Heart right ventricle (tissue), 16 donors: Measurements from ENCODE around the gene RBP2. TPM values are rescaled to one million over a fixed set of nuclear protein-coding genes. Genes with fewer than 3 reads are reported as not detected.
A peak's percentile ranks its signal among the peaks of the same experiment; 100 is the strongest.

Experiments
- ATAC-seq, 8 donors: fragments of 200-7000 bp; cut with Tn5 transposase; one replicate each; pipeline ENCODE4 v1.9.1; 2020; ENCODE audit warnings: mild to moderate bottlenecking in 8 of 8, moderate library complexity in 8 of 8, moderate number of reproducible peaks in 1 of 8
- DNase-seq, 2 donors: peaks; one replicate each; pipeline ENCODE4 v3.0.0-alpha.2; 2020
- H3K27ac ChIP-seq, 10 donors: fragments of 200-600 bp; sonication (generic) in 2 of 10; one replicate each; pipeline versions ENCODE4 v1.5.0 to v1.8.0; 2020 to 2022; ENCODE audit warnings: mild to moderate bottlenecking in 3 of 10
- H3K27me3 ChIP-seq, 7 donors: fragments of 200-600 bp; one replicate each; pipeline ENCODE4 v1.8.0; 2021 to 2022; ENCODE audit warnings: mild to moderate bottlenecking in 2 of 7
- H3K36me3 ChIP-seq, 9 donors: fragments of 200-600 bp; sonication (generic) in 1 of 9; one replicate each; pipeline versions ENCODE4 v1.5.0 to v1.8.0; 2020 to 2022; ENCODE audit warnings: mild to moderate bottlenecking in 2 of 9
- H3K4me1 ChIP-seq, 9 donors: fragments of 200-600 bp; sonication (generic) in 1 of 9; one replicate each; pipeline versions ENCODE4 v1.5.0 to v1.8.0; 2020 to 2022; ENCODE audit warnings: mild to moderate bottlenecking in 4 of 9
- H3K4me3 ChIP-seq, 10 donors: fragments of 200-600 bp; sonication (generic) in 2 of 10; one replicate each; pipeline versions ENCODE4 v1.5.0 to v1.8.0; 2020 to 2022; ENCODE audit warnings: mild to moderate bottlenecking in 7 of 10, moderate library complexity in 2 of 10
- H3K9me3 ChIP-seq, 11 donors: fragments of 200-600 bp in 10 of 11; sonication (generic) in 2 of 11; one replicate each; pipeline versions ENCODE4 v1.5.0 to v1.8.0; 2013 to 2022; ENCODE audit warnings: mild to moderate bottlenecking in 2 of 11, control low read depth in 1 of 11, moderate library complexity in 1 of 11
- CTCF ChIP-seq, 9 donors: fragments of 200-600 bp; sonication (generic) in 2 of 9; IDR thresholded peaks; one replicate each; pipeline versions ENCODE4 v1.5.0 to v1.8.0; 2021 to 2022; ENCODE audit warnings: antibody characterized with exemption in 9 of 9, mild to moderate bottlenecking in 5 of 9, moderate library complexity in 1 of 9
- WGBS, 2 donors: extraction: QIAGEN DNeasy Blood & Tissue Kit; methylation state at CpG; one replicate each; pipeline ENCODE4 v1.1.7; 2013; ENCODE audit warnings: inconsistent platforms in 1 of 2; 5-methylcytosine and 5-hydroxymethylcytosine counted together
- intact Hi-C, 10 donors: fragments of 100-400 bp; cut with DNase I; formaldehyde crosslinking; loops; one replicate each; pipeline versions ENCODE4 v1.11.1 to v1.14.2; 2022
- polyA plus RNA-seq, 2 donors: library from polyadenylated mRNA; stranded (reverse); fragments of 200-250 nt; gene quantifications; one replicate each; pipeline ENCODE4 v1.2.3, GENCODE V29; 2013
- total RNA-seq, 10 donors: library from RNA; stranded (reverse); fragmentation: NEBNext Ultra II Directional in 3 of 10; extraction: Animal tissue kit (Norgen Biotek cat#: 25700) in 3 of 10; gene quantifications; one replicate each; pipeline versions ENCODE4 v1.2.1 to v1.2.4, GENCODE V29; 2021 to 2023
- donor health status: Arrhythmogenic right ventricular cardiomyopathy.
- donor health status: ischemic (EF 13 %, LVEDD 7.1; RV severe dilation, severe dysfunction).
- donor health status: healthy with polysubstance abuse.
- donor health status: DM: no; HTN: yes; CAD: no.
- donor health status: DM: no; HTN: no; CAD: no.
- donor health status: ischemic (EF 25% LVEDD 6.9; RV normal size, moderate dysfunction).
- donor health status: ischemic (EF 25% LVEDD 5.7; RV mildly dilated, moderate dysfunction).
- donor health status: healthy.
- donor health status: DM: yes; HTN: yes; CAD: no.
- donor health status: Ischemic cardiomyopathy.
- donor health status: ischemic (EF 35%, LVEDD 5.7; RV mildly dilated, moderate dysfunction).
- donor health status: nonischemic (EF 11% LVEDD 7.7; RV severe dilation, severe dysfunction).
- donor health status: DM: yes; HTN: yes; CAD: no.
- donor health status: PGD.
- donor health status: ischemic (EF 29% LVEDD 5.4; RV normal size, mild dysfunction).
- donor health status: nonischemic (EF 23%, LVEDD 6.1; RV moderate dilation, normal function).

The RBP2 gene
- total and polyA plus RNA-seq, 12 donors: not detected

- intact Hi-C loops: no loop called here
- WGBS, 2 donors: 81 to 92% methylated on average over 3 of the region's 3 CpGs
- ATAC-seq (peak in 5 of 8 donors; percentile 24 to 90 (median 52)), DNase-seq (no peak)
- no peaks in the 10 kb centered on the region for H3K4me1 ChIP-seq
- H3K27ac ChIP-seq: no peak overlapping the region
- no peak for TF ChIP-seq CTCF (IDR thresholded peaks at IDR 0.05)
- no peak overlapping the region for H3K4me3 ChIP-seq
- H3K36me3 ChIP-seq: peaks cover 0 to 3% (median 0%) of the 10 kb centered on the region in 9 donors
- no peaks in the 10 kb centered on the region for H3K27me3 ChIP-seq
- no peaks in the 10 kb centered on the region for H3K9me3 ChIP-seq
Observed at GRCh38 chr3:139448104-139448503, 28.2 kb downstream of the RBP2 start.

DNA sequence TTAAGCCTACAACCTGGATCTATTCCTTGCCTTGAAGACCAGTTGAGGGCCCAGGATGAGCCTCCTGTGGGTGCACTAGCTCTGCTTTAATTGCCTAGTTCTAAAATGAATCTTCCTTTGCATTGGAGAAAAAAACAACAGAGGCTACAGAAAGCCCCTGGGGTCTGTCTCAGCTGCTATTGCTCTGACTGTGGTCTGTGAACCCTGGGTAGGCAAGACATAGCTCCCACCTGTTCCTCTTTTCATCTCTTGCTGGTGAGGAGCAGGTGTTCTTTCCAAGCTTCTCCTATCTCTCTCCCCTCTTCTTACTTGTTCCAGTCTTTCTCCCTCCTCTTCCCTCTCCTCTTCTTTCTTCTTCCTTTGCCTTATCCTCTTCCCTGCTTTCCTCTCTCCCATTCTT is 28.8 kb downstream of the RBP2 start:
- H3K27ac ChIP-seq: no peak overlapping the region
- DNase-seq: no peak

DNA sequence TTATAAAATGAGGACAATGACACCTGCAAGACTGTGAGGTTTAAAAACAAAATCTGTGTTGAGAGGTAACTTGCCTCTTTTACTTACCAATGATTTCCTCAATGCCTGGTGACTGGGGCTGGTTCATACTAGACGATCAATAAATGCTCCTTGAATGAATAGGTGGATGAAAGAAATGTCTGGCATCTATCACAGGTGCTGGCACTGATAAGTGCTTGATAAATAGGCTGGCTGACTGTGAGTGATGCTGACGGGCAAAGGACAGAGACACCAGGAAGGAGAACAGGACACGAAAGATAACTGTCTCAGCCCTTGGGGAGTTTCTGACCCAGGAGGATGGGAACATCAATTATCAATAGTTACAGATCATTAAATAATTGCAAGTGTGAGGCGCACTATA is 31.9 kb downstream of the RBP2 start:
- intact Hi-C loops: no loop called here
- no peak for ATAC-seq
- Histone ChIP-seq H3K4me1 (peaks cover 0 to under 1% (median 0%) of the 10 kb centered on the region in 9 donors), H3K9me3 (no peaks in the 10 kb centered on the region), H3K36me3 (peaks cover 0 to 3% (median 0%) of the 10 kb centered on the region in 9 donors), H3K4me3 (no peak overlapping the region), H3K27ac (no peak overlapping the region), H3K27me3 (no peaks in the 10 kb centered on the region)
- TF ChIP-seq CTCF (IDR thresholded peaks at IDR 0.05): no peak
- no peak for DNase-seq
- WGBS, 2 donors: 87 to 88% methylated on average over 4 of the region's 4 CpGs

More for the DNA sequence above, 28.8 kb downstream of the RBP2 start:
- intact Hi-C loops: no loop called here
- Histone ChIP-seq H3K4me3 (no peak overlapping the region), H3K36me3 (peaks cover 0 to 3% (median 0%) of the 10 kb centered on the region in 9 donors), H3K4me1 (no peaks in the 10 kb centered on the region), H3K9me3 (no peaks in the 10 kb centered on the region), H3K27me3 (no peaks in the 10 kb centered on the region)
- TF ChIP-seq CTCF (IDR thresholded peaks at IDR 0.05): no peak
- ATAC-seq: no peak

DNA sequence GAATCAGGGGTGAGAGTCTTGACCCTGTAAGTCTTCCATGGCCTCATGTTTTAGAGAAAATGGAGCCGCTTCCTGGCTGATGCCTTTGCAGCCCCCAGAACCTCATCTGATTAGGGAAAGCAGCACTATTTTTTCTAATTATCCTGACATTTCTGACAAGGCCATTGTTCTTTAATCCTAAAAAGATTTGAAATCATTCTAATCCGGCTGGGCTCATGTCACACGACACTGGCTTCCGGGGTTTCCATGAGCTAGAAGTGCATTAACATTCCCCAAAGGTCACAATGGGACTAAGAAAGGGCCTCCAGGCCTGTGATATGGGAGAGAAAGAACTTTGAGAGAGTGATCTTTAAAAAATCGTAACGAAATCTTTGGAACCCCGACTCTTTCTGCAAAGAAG is 33.1 kb downstream of the RBP2 start:
- TF ChIP-seq CTCF (IDR thresholded peaks at IDR 0.05): no peak
- no peaks in the 10 kb centered on the region for H3K9me3 ChIP-seq
- H3K4me1 ChIP-seq: peaks cover 0 to 4% (median 0%) of the 10 kb centered on the region in 9 donors
- H3K36me3 ChIP-seq: peaks cover 0 to 3% (median 0%) of the 10 kb centered on the region in 9 donors
- DNase-seq: no peak
- intact Hi-C loops: no loop called here
- no peak overlapping the region for H3K27ac ChIP-seq
- 89 to 91% methylated on average over 7 of the region's 7 CpGs for WGBS, 2 donors
- H3K27me3 ChIP-seq: no peaks in the 10 kb centered on the region
- no peak overlapping the region for H3K4me3 ChIP-seq
- ATAC-seq: no peak
